Osteoblast (primary cell): ENCODE data around the gene TMEM186. TPM values are rescaled to one million over a fixed set of nuclear protein-coding genes. Genes with fewer than 3 reads are reported as not detected.

Source experiments
- DNase-seq: peaks from one replicate; pipeline ENCODE4 v3.0.0; 2011; ENCODE audit warnings: low spot score, mixed read lengths; ENCODE audit not compliant: insufficient read length; ENCODE audit errors: missing footprints
- H2AFZ ChIP-seq: 2 replicates; pipeline ENCODE4 v1.6.0; 2011; ENCODE audit warnings: mild to moderate bottlenecking, low read length
- H3K27ac ChIP-seq: 2 replicates; pipeline ENCODE4 v1.5.1; 2011; ENCODE audit warnings: mild to moderate bottlenecking, low read depth, low read length, moderate library complexity
- H3K27me3 ChIP-seq: 2 replicates; pipeline ENCODE4 v1.6.0; 2012; ENCODE audit warnings: mild to moderate bottlenecking, control low read depth, inconsistent platforms, low read length, moderate library complexity; ENCODE audit not compliant: insufficient read depth
- H3K36me3 ChIP-seq: 2 replicates; pipeline ENCODE4 v1.5.1; 2011; ENCODE audit warnings: mild to moderate bottlenecking, low read length, control low read depth, moderate library complexity; ENCODE audit not compliant: insufficient read depth
- H3K4me1 ChIP-seq: 2 replicates; pipeline ENCODE4 v1.5.1; 2011; ENCODE audit warnings: mild to moderate bottlenecking, low read length, control low read depth, moderate library complexity; ENCODE audit not compliant: insufficient read depth
- H3K4me2 ChIP-seq: 2 replicates; pipeline ENCODE4 v1.6.0; 2011; ENCODE audit warnings: mild to moderate bottlenecking, low read length; ENCODE audit not compliant: insufficient read depth
- H3K4me3 ChIP-seq: fragments of 200-600 bp; sonication (generic); 3 replicates; pipeline ENCODE4 v1.5.1; 2012; ENCODE audit warnings: mild to moderate bottlenecking, low read length, inconsistent platforms; ENCODE audit not compliant: insufficient read depth
- H3K79me2 ChIP-seq: 2 replicates; pipeline ENCODE4 v1.6.0; 2012; ENCODE audit warnings: mild to moderate bottlenecking, low read length, control low read depth, inconsistent platforms; ENCODE audit not compliant: insufficient read depth
- H3K9me3 ChIP-seq: 2 replicates; pipeline ENCODE4 v1.5.1; 2011; ENCODE audit warnings: low read depth, low read length, control low read depth
- H4K20me1 ChIP-seq: 2 replicates; pipeline ENCODE4 v1.6.0; 2012; ENCODE audit warnings: mild to moderate bottlenecking, low read length, control low read depth; ENCODE audit not compliant: insufficient read depth
- total RNA-seq: library from RNA; depleted of rRNA; stranded (reverse); fragments of >200 nt; gene quantifications from 2 replicates; pipeline ENCODE4 v1.2.3, GENCODE V29; 2012
- TF ChIP-seq, protein P1 (sequence below): IDR thresholded peaks from 2 replicates; pipeline ENCODE4 v1.5.1; 2011; ENCODE audit warnings: mild to moderate bottlenecking, low read depth, low read length, moderate library complexity; ENCODE audit errors: extremely low read depth

Gene TMEM186
- total RNA-seq, 1 donor: 4.0 TPM

DNA sequence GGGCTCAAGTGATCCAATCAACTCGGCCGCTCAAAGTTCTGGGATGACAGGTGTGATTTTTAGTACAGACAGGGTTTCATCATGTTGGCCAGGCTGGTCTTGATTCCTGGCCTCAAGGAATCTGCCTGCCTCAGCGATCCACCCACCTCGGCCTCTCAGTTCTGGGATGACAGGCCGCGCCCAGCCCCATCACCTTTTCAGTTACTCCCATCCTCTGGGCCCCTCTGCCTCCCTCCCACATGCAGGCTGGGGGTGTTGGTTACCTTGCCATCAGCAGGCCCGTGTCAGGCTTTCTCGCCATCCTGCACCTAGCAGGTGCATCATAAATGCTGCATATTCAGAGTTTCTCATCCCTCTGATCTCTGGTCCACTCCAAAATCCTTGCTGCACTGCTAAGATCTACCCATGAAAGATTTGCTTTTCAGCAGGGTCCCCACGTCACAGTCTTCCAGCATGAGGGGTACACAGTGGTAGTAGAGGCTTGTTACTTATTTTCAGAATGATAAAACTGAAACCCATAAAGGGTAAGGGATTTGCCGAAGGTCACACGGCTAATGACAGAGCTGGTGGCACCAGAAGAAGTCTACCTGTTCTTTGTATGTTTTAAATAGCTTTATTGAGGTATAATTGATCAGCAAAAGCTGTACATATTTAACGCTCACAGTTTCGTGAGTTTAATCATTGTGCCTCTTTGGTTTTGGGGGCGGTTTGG lies 16.8 kb upstream of the TMEM186 start:
- Histone ChIP-seq H4K20me1 (peaks cover 28% of the 10 kb centered on the region), H3K4me1 (no peaks in the 10 kb centered on the region), H2AFZ (no peak overlapping the region), H3K79me2 (peaks cover 30% of the 10 kb centered on the region), H3K4me3 (no peak overlapping the region), H3K36me3 (peaks cover 91% of the 10 kb centered on the region), H3K27ac (no peak overlapping the region), H3K27me3 (no peaks in the 10 kb centered on the region), H3K9me3 (no peaks in the 10 kb centered on the region), H3K4me2 (no peak overlapping the region)
- TF ChIP-seq, protein P1, sequence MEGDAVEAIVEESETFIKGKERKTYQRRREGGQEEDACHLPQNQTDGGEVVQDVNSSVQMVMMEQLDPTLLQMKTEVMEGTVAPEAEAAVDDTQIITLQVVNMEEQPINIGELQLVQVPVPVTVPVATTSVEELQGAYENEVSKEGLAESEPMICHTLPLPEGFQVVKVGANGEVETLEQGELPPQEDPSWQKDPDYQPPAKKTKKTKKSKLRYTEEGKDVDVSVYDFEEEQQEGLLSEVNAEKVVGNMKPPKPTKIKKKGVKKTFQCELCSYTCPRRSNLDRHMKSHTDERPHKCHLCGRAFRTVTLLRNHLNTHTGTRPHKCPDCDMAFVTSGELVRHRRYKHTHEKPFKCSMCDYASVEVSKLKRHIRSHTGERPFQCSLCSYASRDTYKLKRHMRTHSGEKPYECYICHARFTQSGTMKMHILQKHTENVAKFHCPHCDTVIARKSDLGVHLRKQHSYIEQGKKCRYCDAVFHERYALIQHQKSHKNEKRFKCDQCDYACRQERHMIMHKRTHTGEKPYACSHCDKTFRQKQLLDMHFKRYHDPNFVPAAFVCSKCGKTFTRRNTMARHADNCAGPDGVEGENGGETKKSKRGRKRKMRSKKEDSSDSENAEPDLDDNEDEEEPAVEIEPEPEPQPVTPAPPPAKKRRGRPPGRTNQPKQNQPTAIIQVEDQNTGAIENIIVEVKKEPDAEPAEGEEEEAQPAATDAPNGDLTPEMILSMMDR: no peak
- DNase-seq: no peak

DNA sequence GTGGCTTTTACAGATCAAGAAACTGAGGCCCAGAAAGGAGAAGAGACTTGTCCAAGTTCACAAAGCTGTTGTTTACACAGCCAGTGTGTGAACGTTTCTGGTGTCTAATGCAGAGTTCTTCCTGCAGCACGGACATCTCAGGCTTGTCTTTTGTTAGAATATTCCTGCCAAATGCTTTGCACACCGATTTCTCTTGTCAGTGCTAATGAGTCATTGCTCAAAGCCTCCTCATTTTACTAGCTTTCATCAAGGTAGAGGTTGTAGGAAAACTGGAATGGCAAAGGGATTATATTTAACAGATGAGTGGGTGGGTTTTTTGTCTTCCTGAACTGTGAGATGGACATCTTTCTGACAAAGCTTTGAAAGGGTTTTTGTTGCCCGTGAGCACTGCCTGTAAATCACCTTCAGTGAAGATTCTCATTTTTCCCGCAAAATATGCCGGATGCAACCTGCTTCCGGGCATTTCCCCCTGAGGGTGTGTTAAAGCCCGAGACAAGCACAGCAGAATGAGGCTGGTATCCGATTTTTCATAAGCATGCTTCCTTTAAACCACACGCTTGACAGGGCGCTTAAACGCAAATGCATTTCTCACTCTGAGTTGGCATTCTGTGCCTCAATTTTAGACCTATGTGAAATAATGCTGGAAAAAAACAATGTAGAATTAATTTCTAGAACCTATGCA lies 14.9 kb upstream of the TMEM186 start:
- no peaks in the 10 kb centered on the region for H3K27me3 ChIP-seq
- H3K4me2 ChIP-seq: no peak overlapping the region
- peaks cover 35% of the 10 kb centered on the region for H3K79me2 ChIP-seq
- no peak overlapping the region for H2AFZ ChIP-seq
- no peaks in the 10 kb centered on the region for H3K9me3 ChIP-seq
- DNase-seq: no peak
- H3K36me3 ChIP-seq: peaks cover 93% of the 10 kb centered on the region
- peaks cover 23% of the 10 kb centered on the region for H4K20me1 ChIP-seq
- H3K27ac ChIP-seq: no peak overlapping the region
- no peak overlapping the region for H3K4me3 ChIP-seq
- TF ChIP-seq, protein P1: no peak
- H3K4me1 ChIP-seq: no peaks in the 10 kb centered on the region

DNA sequence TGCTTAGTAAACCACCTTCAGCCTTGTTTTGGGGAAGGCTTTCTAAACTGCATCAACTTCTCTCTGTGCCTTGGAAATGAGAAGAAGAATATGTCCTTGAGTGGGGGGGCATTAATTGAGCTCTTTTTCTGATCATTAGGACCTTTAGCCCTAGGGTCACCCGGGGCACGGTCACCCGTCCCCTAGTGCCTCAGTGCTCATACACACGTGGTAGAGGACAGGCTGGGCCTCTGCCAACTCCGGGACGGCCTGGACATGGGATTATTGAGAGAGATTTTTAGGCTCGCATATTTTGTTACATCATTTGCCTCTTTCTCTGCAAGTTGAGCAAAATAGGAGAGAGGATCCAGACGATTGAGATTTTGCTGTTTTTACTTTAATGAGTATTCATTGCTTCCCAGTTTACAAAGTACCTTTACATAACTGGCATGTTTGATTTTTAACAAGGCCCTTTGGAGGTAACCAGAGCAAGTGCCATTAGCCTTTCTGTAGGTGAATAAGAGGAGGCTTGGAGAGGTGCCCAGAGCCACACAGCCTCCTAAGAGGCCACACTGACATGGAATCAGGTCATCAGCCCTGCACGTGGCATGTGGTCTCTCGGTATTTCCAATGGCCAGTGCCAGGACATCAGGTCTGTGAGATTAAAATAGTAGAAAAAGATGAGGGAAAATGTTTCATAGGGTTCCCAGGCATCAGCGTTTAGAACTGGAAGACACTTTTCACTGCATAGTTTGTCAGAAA lies 11.3 kb upstream of the TMEM186 start:
- Histone ChIP-seq H3K4me2 (no peak overlapping the region), H3K27ac (no peak overlapping the region), H3K4me1 (no peaks in the 10 kb centered on the region), H3K36me3 (peaks cover 98% of the 10 kb centered on the region), H2AFZ (no peak overlapping the region), H3K79me2 (peaks cover 56% of the 10 kb centered on the region), H3K9me3 (no peaks in the 10 kb centered on the region), H4K20me1 (peaks cover 41% of the 10 kb centered on the region), H3K4me3 (no peak overlapping the region), H3K27me3 (no peaks in the 10 kb centered on the region)
- DNase-seq: no peak
- TF ChIP-seq, protein P1: no peak

DNA sequence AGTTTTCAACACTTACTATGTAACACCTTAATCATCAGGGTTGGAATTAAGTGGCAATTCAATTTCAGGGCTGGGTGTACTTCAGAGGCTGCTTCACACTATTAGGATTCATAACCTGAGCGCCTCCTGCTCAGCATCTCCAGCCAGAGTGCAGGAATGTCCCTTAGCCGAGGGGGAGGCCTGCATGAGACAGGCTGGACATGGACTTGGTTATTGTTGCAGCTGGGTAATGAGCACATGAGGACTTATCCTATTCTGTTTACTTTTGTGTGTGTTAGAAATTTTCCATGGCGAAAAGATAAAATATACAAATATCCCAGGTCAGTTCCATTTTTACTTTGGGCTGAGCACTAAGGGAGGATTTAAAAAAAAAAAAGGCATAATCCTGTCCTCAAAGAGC lies 10.6 kb upstream of the TMEM186 start:
- Histone ChIP-seq H2AFZ (no peak overlapping the region), H3K27ac (no peak overlapping the region), H3K4me2 (no peak overlapping the region), H4K20me1 (peaks cover 37% of the 10 kb centered on the region), H3K4me1 (no peaks in the 10 kb centered on the region), H3K9me3 (no peaks in the 10 kb centered on the region), H3K36me3 (peaks cover 97% of the 10 kb centered on the region), H3K79me2 (peaks cover 62% of the 10 kb centered on the region), H3K27me3 (no peaks in the 10 kb centered on the region), H3K4me3 (no peak overlapping the region)
- no peak for DNase-seq
- TF ChIP-seq, protein P1: no peak
